AG04449 (cell line): ENCODE data around the gene EMILIN3.

ENCODE experiments used
- CTCF ChIA-PET: fragments of 350-600 bp; formaldehyde crosslinking; extraction: SDS; loops from one replicate; lab custom pipeline; 2021; ENCODE audit warnings: antibody characterized with exemption; lab: Yijun Ruan, JAX
- POLR2A ChIA-PET: fragments of 400-600, 350-600 bp; formaldehyde crosslinking; extraction: SDS; loops from one replicate; lab custom pipeline; 2020; ENCODE audit warnings: antibody characterized with exemption, inconsistent platforms; lab: Yijun Ruan, JAX
- DNase-seq: peaks from one replicate; pipeline ENCODE4 v3.0.0-alpha.2; 2010; ENCODE audit warnings: low read depth, low spot score
- H3K4me3 ChIP-seq: 2 replicates; pipeline ENCODE4 v1.5.1; 2011; ENCODE audit warnings: low read depth, mild to moderate bottlenecking, control low read depth, low read length
- TF ChIP-seq, protein P1 (sequence below): IDR thresholded peaks from one replicate; pipeline ENCODE4 v1.5.1; 2011; ENCODE audit warnings: mild to moderate bottlenecking, moderate library complexity, low read length, control low read depth, inconsistent platforms; ENCODE audit not compliant: insufficient read depth; ENCODE audit errors: missing control alignments

The EMILIN3 gene

DNA sequence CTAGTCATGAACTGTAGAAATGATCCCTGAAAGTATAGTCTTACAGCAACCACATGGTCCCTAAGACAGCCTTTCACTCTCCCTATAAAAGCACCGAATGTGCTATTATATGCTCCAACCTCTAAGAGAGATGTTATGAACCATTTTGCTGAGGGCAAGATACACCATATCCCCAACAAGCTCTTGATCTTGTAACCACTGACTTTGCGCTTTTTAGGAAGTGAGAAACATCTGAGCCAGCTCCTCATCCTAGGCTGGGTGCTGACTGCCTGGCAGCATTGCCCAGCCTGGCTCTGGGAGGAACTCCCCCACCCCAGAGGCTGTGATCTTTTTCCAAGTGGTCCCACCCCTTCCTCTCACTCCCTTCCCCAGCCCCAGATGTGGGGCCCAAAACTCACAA, 3.1 kb upstream of the EMILIN3 start:
- POLR2A ChIA-PET: no interaction called here
- DNase-seq: no peak
- CTCF ChIA-PET: interaction anchor here (0.9 to 1.2 kb wide), 2 partner anchors 10 to 30 kb away, joined by 3 to 4 read pairs; no protein-coding TSS in a partner anchor
- TF ChIP-seq, protein P1, sequence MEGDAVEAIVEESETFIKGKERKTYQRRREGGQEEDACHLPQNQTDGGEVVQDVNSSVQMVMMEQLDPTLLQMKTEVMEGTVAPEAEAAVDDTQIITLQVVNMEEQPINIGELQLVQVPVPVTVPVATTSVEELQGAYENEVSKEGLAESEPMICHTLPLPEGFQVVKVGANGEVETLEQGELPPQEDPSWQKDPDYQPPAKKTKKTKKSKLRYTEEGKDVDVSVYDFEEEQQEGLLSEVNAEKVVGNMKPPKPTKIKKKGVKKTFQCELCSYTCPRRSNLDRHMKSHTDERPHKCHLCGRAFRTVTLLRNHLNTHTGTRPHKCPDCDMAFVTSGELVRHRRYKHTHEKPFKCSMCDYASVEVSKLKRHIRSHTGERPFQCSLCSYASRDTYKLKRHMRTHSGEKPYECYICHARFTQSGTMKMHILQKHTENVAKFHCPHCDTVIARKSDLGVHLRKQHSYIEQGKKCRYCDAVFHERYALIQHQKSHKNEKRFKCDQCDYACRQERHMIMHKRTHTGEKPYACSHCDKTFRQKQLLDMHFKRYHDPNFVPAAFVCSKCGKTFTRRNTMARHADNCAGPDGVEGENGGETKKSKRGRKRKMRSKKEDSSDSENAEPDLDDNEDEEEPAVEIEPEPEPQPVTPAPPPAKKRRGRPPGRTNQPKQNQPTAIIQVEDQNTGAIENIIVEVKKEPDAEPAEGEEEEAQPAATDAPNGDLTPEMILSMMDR: no peak
- H3K4me3 ChIP-seq: no peak overlapping the region

DNA sequence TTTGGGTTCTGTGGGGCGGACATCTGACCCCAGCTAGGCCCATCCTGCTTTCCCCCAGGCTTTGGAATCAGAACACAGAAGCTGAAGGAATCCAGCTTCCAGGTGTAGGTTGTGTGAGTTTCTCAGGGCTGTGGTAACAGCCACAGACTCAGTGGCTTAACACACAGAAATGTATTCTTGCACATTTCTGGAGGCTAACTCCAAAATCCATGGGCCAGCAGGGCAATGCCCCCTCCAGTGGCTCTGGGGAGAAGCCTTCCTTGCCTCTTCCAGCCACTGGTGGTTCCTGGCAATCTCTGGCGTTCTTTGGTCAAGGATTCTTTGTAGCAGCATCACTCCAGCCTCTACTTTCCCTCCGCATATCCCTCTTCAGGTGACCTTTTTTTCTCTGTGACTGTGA, 1.3 kb upstream of the EMILIN3 start:
- ChIA-PET POLR2A (no interaction called here), CTCF (interaction anchor here (0.7 to 1.2 kb wide), 3 partner anchors 10 to 28 kb away, joined by 3 read pairs; no protein-coding TSS in a partner anchor)
- no peak for DNase-seq
- H3K4me3 ChIP-seq: no peak overlapping the region
- TF ChIP-seq, protein P1: no peak

DNA sequence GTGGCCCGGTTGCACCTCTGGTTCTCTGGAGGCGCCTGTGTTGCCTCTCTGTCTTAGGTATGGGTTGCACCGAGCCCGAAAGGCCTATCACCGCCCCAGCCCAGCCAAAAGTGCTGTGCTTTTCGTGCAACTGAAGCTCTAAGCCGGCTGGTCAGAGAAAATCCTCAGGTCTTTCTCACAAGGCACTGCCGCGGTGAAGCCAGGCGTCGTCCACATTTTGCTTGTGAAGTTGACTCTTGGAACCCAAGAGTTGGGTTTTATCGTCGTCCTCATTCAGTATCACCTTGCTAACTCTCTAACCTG, 726 bp upstream of the EMILIN3 start:
- no peak for DNase-seq
- TF ChIP-seq, protein P1: no peak
- no peak overlapping the region for H3K4me3 ChIP-seq
- CTCF ChIA-PET: interaction anchor here (0.7 to 1.0 kb wide), 2 partner anchors 9 to 14 kb away, joined by 3 read pairs; no protein-coding TSS in a partner anchor
- POLR2A ChIA-PET: no interaction called here

DNA sequence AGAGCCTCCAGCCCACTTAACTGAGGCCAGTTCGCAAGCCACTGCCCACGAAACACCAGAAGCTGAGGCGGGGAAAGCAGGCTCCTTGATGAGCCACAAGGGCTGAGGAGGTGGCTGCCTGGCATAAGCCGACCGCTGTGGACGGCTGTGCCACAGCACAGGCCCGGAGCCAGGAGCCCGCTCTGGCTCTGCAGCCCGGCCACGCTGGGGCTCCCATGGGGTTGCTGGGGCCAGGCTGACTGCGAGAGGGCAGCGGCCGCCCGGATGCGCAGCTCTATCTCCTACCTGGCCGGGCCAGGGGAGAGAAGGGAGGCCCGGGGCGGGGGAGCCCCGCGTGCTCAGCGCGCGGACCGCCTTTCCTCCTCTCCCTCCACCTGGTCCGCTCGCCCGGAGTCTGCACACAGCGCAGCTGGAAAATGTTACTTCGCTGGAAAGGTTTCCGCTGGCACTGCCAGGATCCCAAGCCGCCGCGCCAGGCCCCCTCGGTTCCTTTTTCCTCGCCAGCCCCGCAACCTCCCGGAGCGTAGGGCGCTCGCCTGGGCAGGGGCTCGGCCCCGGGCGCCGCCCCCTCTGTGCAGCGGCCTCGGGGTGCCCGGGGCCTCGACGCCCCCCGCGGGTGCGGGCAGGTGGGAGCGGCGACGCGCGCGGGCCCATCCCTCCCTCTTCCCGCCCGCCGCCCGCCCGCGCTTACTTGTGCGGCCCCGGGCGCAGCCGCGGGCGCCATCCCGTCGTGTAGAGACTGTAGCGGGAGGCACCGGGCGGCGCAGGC, 657 bp downstream of the EMILIN3 start:
- TF ChIP-seq, protein P1: no peak
- POLR2A ChIA-PET: no interaction called here
- DNase-seq: no peak
- no peak overlapping the region; the same call in none of the 2 replicates for H3K4me3 ChIP-seq
- CTCF ChIA-PET: interaction anchor here (0.9 kb wide), 1 partner anchor 193 kb away, joined by 3 read pairs; no protein-coding TSS in a partner anchor

DNA sequence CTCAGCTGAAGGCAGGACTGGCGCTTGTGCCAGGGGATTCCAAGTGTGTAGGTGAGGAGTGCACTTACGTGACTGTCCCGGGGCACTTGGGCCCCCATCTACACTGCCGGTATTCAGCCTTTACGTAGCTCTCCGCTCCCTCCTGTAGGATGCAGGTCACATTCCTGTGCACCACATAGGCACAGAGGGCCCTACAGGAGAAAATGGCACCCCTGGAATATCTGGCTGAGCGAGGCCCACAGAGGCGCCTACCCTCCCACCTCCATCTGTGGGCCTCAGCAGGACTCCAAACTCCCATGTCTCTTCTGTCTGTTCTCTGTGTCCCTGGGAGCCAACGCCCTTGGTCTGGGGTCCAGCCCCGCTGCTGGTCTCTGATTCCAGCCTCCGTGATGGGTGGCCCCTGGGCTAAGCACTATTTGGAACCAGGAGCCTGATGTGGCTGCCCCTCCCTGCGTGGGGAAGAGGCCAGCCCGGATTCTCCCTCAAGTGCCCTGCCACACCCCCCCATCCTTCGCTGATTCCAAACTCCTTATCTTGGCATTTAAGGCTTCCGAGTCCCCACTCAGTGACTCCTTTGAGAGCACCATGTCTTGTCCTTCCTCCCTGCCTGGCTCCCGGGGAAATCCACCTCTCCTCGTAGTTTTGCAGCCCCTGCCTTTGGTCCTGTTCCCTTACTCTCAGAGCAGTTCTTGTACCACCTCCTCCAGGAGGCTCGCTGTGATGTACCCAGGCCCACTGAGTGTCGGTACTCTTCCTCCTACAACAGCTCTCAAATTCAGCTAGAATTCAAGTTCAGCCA, 1.5 kb downstream of the EMILIN3 start:
- CTCF ChIA-PET: interaction anchor here (0.9 to 1.0 kb wide), 2 partner anchors 26 to 192 kb away, joined by 3 read pairs; no protein-coding TSS in a partner anchor

More for the DNA sequence above, 1.5 kb downstream of the EMILIN3 start:
- DNase-seq: no peak
- TF ChIP-seq, protein P1: no peak
- POLR2A ChIA-PET: no interaction called here
- H3K4me3 ChIP-seq: no peak overlapping the region
